GM19438 (cell line): ENCODE results near the gene SST.

Experiments
- ATAC-seq: cut with Tn5 transposase; IDR thresholded peaks from one replicate; pipeline ENCODE4 v1.9.1; 2021; ENCODE audit warnings: low read depth; ENCODE audit not compliant: unreplicated experiment

SST gene

GRCh38 chr3:187669675-187670504 is at the start of gene SST:
Gene SST, minus strand, starts transcription at chr3:187670394. Its CDS starts 103 bp downstream, at chr3:187670291.
- no peak for ATAC-seq

DNA sequence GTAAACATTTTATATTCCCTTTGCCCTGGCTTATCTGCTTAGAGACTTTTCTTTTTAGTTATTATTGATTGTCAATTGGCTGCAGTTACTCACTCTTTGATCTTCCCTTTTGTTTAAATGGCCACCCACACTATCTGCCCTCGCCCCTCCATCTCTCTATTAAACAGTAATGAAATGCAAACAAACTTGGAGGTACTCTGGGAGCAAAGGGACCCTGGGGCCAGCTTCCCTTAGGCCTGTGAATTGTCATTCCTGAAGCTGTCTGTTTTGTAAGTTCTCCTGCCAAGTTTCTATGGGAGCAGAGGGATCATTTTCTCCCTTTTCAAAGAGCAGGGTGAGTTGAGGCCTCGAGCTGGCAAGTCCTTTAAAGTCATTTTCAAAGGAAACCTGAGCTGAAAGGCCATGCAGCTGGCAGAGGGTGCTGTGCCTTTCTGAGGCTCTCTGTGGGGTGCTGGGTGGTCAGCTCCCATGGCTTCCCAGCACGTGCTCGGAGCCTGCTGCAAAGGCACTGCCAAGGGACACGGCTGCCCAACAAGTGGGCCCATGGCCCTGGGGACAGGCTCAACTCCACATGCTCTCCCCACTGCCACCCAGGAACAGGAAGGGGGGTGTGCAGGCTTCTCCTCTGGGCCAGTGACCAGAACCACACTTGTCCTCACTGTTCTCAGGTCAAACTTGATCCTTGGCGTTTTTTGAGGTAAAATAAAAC is 49.6 kb upstream of the SST start:
- no peak for ATAC-seq

DNA sequence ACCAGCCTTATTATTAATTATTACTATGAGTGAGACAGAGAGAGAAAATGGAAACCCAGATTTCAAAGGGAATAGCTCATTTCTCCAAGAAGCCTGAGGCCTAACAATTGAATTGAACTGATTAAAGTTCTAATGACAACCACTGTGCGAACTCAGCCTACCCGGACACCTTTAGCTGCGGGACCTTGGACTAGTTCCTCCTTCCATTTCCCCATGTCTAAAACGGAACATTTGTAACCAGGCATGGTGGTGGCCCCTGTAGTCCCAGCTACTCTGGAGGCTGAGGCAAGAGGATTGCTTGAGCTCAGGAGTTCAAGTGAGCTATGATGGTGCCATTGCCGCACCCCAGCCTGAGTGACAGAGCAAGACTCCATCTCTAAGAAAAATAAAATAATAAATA is 48.6 kb upstream of the SST start:
- ATAC-seq = no peak

DNA sequence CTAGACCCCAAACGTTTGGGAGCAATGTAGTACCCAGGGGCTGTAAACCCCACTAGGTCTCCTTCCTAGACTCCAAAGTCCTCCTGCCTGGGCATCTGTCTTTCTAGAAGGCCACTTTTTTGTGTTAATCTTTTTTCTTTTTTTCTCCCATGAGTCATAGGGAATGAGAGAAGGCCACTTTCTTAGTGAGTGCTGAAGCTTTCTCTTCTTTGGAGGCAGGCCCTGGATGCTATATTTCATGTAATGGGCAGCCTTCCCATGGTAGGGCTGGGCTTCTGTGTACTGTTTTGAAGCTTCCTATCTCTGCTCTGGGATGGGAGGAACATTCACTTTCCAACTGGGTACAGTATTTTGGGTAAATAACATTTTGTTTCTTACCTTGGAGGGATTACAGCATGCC is 47.4 kb upstream of the SST start:
- ATAC-seq = no peak

DNA sequence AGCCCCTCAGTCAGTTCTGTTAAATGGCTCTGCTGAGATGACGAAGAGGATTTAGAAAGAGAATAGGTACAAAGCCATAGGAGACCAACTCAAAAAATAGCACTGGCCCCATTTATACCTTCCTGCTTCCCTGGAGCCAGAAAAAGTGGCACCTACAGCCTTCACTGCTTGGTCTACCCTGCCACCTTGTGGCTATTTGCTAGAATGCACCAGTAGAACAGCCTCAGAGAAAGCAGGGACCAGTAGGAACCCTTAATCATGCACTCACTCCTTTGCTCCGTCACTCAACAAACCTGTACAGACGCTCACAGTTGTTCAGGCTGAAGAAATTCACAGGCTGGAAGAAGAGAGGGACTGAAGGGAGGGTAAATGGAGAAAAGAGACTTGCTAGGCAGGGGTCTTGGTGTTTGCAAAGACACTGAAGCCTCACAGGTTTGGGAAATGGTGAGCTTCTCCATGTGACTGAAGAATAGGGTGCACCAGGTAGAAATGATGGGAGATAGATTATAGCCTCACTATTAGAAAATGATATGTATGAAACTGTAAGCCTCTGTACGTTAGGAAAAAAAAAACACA is 44.3 kb upstream of the SST start:
- ATAC-seq = peak; percentile 88

DNA sequence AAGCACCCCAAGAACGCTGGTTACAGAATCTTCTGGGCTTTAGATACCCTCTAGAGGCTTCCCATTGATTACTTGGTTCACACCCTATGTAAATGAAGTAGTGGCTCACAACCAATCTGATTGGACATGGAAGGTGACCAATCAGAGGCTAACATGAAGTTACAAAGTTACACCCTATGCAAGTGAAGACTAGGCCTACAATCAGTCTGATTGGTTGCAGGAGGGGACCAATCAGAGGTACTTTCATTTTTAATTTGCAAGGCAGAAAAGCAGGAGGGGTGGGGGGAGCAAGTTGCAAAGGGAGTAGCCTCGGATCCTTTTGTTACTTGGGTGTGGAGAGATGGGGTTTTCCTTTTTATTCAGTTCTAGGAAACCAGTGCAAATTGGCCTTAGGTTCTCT is 43.3 kb upstream of the SST start:
- ATAC-seq = no peak

GRCh38 chr3:187709155-187709554 is 39.0 kb upstream of the SST start:
- no peak for ATAC-seq

- ATAC-seq = no peak
Measured at GRCh38 chr3:187708696-187709095, 38.5 kb upstream of the SST start.

DNA sequence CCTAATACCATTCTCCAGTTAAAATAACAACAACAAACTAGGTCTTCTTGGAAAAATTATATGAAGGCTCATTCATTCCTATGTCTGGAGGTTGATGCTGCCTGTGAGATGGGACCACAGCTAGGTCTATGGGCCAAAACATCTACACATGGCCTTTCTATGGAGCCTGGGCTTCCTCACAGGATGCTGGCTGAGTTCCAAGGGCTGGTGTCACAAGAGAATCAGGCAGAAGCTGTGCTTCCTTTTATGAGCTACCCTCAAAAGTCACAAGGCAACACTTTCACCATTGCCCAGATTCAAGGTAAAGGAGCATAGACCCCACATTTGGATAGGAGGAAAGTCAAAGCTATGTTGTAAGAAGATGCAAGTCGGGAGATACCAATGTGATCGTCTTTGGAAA is 36.8 kb upstream of the SST start:
- ATAC-seq = no peak

- ATAC-seq = no peak
Measured at GRCh38 chr3:187705164-187705563, 35.0 kb upstream of the SST start.

GRCh38 chr3:187702507-187703033 is 32.4 kb upstream of the SST start, which contains the start of gene RTP2:
Gene RTP2, minus strand, starts transcription at chr3:187702557. Its CDS starts 429 bp downstream, at chr3:187702128.
- no peak for ATAC-seq

DNA sequence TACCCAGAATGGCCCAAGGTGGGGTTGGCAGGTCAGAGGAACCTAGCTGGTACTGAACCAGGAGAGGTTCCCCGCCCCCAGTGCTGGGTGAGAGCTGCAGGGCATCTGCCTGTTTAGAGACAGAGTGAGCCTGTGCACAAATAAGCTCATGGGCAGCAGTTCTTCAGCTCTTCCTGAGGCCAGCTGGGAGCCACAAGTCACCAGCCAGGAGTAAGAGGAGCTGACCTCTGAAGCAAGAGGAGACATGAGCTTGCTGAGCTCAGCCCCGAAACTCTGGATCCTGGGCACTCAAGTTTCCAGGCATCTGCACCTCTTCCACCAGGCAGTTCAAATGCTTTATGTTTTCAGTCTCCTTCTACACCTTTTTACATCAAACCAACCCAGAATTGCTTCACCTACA is 30.1 kb upstream of the SST start:
- no peak for ATAC-seq

GRCh38 chr3:187698499-187699399 is 28.6 kb upstream of the SST start:
- ATAC-seq = no peak

DNA sequence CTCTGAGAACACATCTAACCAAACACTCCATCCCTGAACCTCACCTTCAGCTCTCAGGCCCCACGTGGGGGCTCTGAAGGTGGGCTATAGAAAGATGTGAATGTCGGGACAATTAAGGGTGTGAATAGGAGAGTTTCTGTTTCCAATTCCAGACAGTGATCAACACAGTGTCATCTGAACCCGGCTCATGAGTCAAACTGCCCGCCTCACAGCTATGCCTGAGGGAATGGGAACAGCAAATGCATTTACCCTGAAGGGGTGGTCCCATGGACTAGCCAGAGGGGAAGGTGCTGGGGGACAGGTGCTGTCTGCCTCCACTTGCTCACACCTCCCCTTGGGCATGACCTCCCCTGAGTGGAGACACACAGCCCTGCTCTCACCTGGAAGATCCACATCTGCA is 25.8 kb upstream of the SST start:
- no peak for ATAC-seq

GRCh38 chr3:187695449-187695848 is 25.3 kb upstream of the SST start:
- ATAC-seq = no peak

DNA sequence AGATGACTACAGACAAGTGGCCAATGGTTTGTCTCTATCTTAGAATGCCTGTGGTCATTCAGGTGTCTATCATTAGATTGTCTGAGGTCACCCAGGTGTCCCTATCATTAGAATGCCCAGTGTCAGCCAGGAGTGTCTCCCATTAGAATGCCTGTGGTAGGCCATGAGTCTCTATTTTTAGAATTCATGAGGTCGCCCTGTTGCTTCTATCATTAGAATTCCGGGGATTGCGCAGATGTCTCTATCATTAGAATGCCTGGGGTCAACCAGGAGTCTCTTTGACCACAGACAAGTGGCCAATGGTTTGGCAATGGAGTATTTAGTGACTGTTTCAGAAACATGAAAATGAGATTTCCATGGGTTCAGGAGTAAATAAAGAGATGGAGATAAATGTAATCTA is 24.6 kb upstream of the SST start:
- ATAC-seq = no peak

DNA sequence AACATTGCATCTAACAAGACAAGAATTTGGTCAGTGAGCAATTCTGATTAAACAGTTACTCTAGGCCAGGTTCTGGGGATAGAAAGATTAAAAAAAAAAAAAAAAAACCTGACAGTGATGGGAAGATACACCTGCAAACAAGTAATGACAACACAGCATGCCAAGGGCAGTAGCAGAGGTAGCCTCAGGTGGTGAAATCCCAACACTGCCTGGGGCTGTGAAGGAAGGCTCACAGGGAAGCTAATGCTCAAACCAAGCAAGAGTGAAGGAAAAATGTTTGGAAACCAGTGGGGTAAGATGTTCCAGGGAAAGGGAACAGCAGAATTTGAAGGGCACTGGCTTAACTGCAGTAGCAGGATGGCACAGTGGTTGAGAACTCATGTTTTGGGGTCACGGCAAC is 23.2 kb upstream of the SST start:
- ATAC-seq = no peak

DNA sequence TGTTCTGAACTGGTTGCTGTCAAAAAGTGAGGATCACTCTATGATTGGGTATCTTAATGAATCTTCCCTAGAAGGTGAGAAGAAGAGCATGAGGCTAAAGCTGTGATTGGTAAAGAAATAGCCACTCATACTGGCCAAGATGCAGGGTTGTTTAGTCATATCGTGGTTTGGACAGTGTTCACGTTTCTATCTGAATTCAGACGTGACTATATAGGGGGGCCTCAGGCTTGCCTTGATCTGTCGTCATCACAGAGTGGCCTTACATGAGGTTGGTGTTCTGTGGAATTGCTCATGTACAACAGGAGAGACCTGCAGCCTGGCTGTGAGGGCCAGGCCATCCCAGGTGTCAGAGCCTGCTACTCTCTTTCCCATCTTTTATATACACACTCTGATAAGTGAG is 19.8 kb upstream of the SST start:
- ATAC-seq = no peak

DNA sequence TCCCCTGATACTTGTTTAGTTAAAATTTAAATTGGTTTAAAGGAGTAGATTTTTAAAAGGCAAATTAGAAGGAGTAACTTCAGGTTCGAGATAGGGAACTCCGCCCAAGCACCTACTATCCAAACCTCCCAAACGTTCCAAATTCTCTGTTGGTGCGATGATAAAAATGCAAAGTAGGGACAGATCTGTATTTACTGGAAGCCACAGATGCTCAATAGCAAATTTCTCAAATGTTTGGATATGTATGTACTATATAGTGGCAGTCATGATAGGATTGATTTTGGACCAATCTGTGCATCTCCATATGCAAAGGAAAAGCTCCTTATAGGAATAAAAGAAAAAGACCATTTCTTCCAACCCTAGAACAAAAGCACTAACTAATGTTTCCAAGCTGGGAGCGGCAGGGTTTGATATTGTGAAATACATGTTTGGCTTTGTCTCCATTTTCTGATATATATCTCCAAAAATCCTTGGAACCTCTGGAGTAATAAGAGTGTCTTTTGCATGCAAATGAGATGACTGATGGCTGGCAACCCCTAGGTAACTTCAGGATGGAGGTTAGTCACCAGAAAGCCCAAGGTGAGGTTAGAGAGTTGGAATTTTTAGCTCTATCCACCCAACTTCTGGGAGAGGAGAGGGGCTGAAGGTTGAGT is 16.6 kb upstream of the SST start:
- ATAC-seq = no peak

GRCh38 chr3:187685948-187686347 is 15.8 kb upstream of the SST start:
- ATAC-seq = no peak
